Thyroid gland (tissue), 4 donors: ENCODE results near the gene PPP4C. TPM values are rescaled to one million over a fixed set of nuclear protein-coding genes. Genes with fewer than 3 reads are reported as not detected.
A peak's percentile ranks its signal among the peaks of the same experiment; 100 is the strongest.

ENCODE experiments used
- DNase-seq, 2 donors: peaks; one replicate each; pipeline ENCODE4 v3.0.0-alpha.2; 2019
- H3K27ac ChIP-seq, 3 donors: fragments of 200-600 bp; sonication (generic); 1 replicate in 2 of 3; 2 replicates in 1 of 3; pipeline ENCODE4 v1.5.1; 2016 to 2019; ENCODE audit warnings: mild to moderate bottlenecking in 1 of 3, moderate library complexity in 1 of 3
- H3K27me3 ChIP-seq: fragments of 200-600 bp; sonication (generic); one replicate; pipeline ENCODE4 v1.5.1; 2019
- H3K36me3 ChIP-seq, 2 donors: fragments of 200-600 bp; sonication (generic); one replicate each; pipeline ENCODE4 v1.5.1; 2016 to 2019
- H3K4me1 ChIP-seq, 2 donors: fragments of 200-600 bp; sonication (generic); one replicate each; pipeline ENCODE4 v1.5.1; 2017 to 2019
- H3K4me3 ChIP-seq, 3 donors: fragments of 200-600 bp; sonication (generic); replicated peaks in 1 of 3; 1 replicate in 2 of 3; 2 replicates in 1 of 3; pipeline ENCODE4 v1.5.1; 2016; ENCODE audit warnings: mild to moderate bottlenecking in 1 of 3
- H3K9me3 ChIP-seq: fragments of 200-600 bp; sonication (generic); one replicate; pipeline ENCODE4 v1.5.1; 2017
- CTCF ChIP-seq, 6 experiments: fragments of 200-600 bp in 3 of 6; fragments of 450-650 bp in 3 of 6; sonication (generic) in 3 of 6; IDR thresholded peaks; one replicate each; pipeline ENCODE4 v1.5.1; 2016 to 2019; ENCODE audit warnings: antibody characterized with exemption in 6 of 6, mild to moderate bottlenecking in 2 of 6, inconsistent platforms in 1 of 6, moderate library complexity in 1 of 6
- POLR2A ChIP-seq, 2 donors: fragments of 450-650 bp; IDR thresholded peaks; one replicate each; pipeline ENCODE4 v1.6.1; 2017; ENCODE audit warnings: antibody characterized with exemption in 2 of 2, mild to moderate bottlenecking in 2 of 2, moderate library complexity in 1 of 2
- WGBS, 2 donors: methylation state at CpG; one replicate each; pipeline ENCODE4 v1.1.5; 2017; 5-methylcytosine and 5-hydroxymethylcytosine counted together
- intact Hi-C: fragments of 100-400 bp; cut with DNase I; formaldehyde crosslinking; loops from one replicate; pipeline ENCODE4 v1.15.1; 2023
- total RNA-seq, 4 donors: library from RNA; depleted of rRNA; stranded (reverse); fragments of >200 nt; gene quantifications; one replicate each; pipeline ENCODE4 v1.2.3, GENCODE V29; 2016

PPP4C gene
- total RNA-seq, 4 donors from 2014 or later = 43.6 to 59.9 (median 50.8) TPM

GRCh38 chr16:30127993-30128392, 52.2 kb downstream of the PPP4C start:
- Histone ChIP-seq H3K9me3 (no peaks in the 10 kb centered on the region), H3K27me3 (no peaks in the 10 kb centered on the region), H3K36me3 (no peaks in the 10 kb centered on the region), H3K4me3 (no peak overlapping the region), H3K4me1 (peaks cover 16 to 30% of the 10 kb centered on the region in 2 donors), H3K27ac (no peak overlapping the region)
- TF ChIP-seq CTCF (IDR thresholded peaks at IDR 0.05) (no peak), POLR2A (IDR thresholded peaks at IDR 0.05) (no peak)
- no peak for DNase-seq
- intact Hi-C loops = no loop called here
- WGBS, 2 donors = 81 to 96% methylated on average over 1 of the region's 1 CpG

GRCh38 chr16:30131869-30132475, 56.2 kb downstream of the PPP4C start:
- Histone ChIP-seq H3K4me1 (peaks cover 4 to 22% of the 10 kb centered on the region in 2 donors), H3K4me3 (no peak overlapping the region), H3K27ac (peak overlapping the region in 1 of 3 donors; percentile 73), H3K36me3 (no peaks in the 10 kb centered on the region), H3K27me3 (no peaks in the 10 kb centered on the region), H3K9me3 (no peaks in the 10 kb centered on the region)
- intact Hi-C loops = no loop called here
- 31 to 43% methylated on average over 4 of the region's 4 CpGs for WGBS, 2 donors
- peak; percentile 80 for DNase-seq
- no peak for TF ChIP-seq CTCF (IDR thresholded peaks at IDR 0.05)
- TF ChIP-seq POLR2A (IDR thresholded peaks at IDR 0.05) = no peak

- WGBS, 2 donors = 65 to 68% methylated on average over 3 of the region's 3 CpGs
- no peaks in the 10 kb centered on the region for H3K9me3 ChIP-seq
- H3K27me3 ChIP-seq = no peaks in the 10 kb centered on the region
- H3K36me3 ChIP-seq = no peaks in the 10 kb centered on the region
- H3K4me3 ChIP-seq = no peak overlapping the region
- no peak for TF ChIP-seq POLR2A (IDR thresholded peaks at IDR 0.05)
- no peak for TF ChIP-seq CTCF (IDR thresholded peaks at IDR 0.05)
- intact Hi-C loops = no loop called here
- H3K27ac ChIP-seq = peak overlapping the region in 1 of 3 donors; percentile 58
- DNase-seq = no peak
- peaks cover 4 to 22% of the 10 kb centered on the region in 2 donors for H3K4me1 ChIP-seq
Measured at GRCh38 chr16:30132591-30132990, 56.8 kb downstream of the PPP4C start.

Other genes with a start within 250 kb of the PPP4C start
- gene CDIPT, start 212.8 kb upstream of the PPP4C start, total RNA-seq = 100 to 1,000 TPM in 2 of 4 donors, 10 to 100 TPM in 2; 79.3 to 122 (median 99.3) TPM
- gene SEZ6L2, start 176.4 kb upstream of the PPP4C start, total RNA-seq = 1 to 10 TPM in 2 of 4 donors, under 1 TPM in 2; 0.33 to 1.5 (median 0.79) TPM
- not detected for gene ASPHD1, start 175.5 kb upstream of the PPP4C start, total RNA-seq
- 10 to 100 TPM in 3 of 4 donors, 1 to 10 TPM in 1; 9.8 to 27.5 (median 15.5) TPM for gene KCTD13, start 149.8 kb upstream of the PPP4C start, total RNA-seq
- 100 to 1,000 TPM in 3 of 4 donors, 10 to 100 TPM in 1; 93.2 to 140 (median 135) TPM for gene TMEM219, start 113.9 kb upstream of the PPP4C start, total RNA-seq
- 10 to 100 TPM; 48.8 to 62.6 (median 55.2) TPM for gene TAOK2, start 102.1 kb upstream of the PPP4C start, total RNA-seq
- gene HIRIP3, start 80.4 kb upstream of the PPP4C start, total RNA-seq = 10 to 100 TPM; 10.7 to 23.1 (median 18.4) TPM
- gene INO80E, start 79.8 kb upstream of the PPP4C start, total RNA-seq = 100 to 1,000 TPM in 3 of 4 donors, 10 to 100 TPM in 1; 45.9 to 165 (median 142) TPM
- 1 to 10 TPM in 1 of 4 donors, under 1 TPM in 2, not detected in 1; 0.22 to 1.2 (median 0.94) TPM for gene DOC2A, start 65.0 kb upstream of the PPP4C start, total RNA-seq
- not detected for gene C16orf92, start 52.8 kb upstream of the PPP4C start, total RNA-seq
- gene TLCD3B, start 44.7 kb upstream of the PPP4C start, total RNA-seq = under 1 TPM in 2 of 4 donors, not detected in 2; 0.54 to 0.79 TPM
- 1,000 to 10,000 TPM in 3 of 4 donors, 100 to 1,000 TPM in 1; 752 to 2,025 (median 1,174) TPM for gene ALDOA, start 10.2 kb upstream of the PPP4C start, total RNA-seq
- gene TBX6, start 15.9 kb downstream of the PPP4C start, total RNA-seq = 1 to 10 TPM; 1.6 to 3.3 (median 2.4) TPM
- 100 to 1,000 TPM in 1 of 4 donors, 10 to 100 TPM in 3; 32.4 to 372 (median 68.0) TPM for gene YPEL3, start 20.2 kb downstream of the PPP4C start, total RNA-seq
- gene GDPD3, start 37.5 kb downstream of the PPP4C start, total RNA-seq = 1 to 10 TPM in 2 of 4 donors, under 1 TPM in 1, not detected in 1; 0.68 to 1.6 (median 1.2) TPM
- gene MAPK3, start 47.2 kb downstream of the PPP4C start, total RNA-seq = 10 to 100 TPM; 31.5 to 90.6 (median 51.5) TPM
- gene CORO1A, start 107.6 kb downstream of the PPP4C start, total RNA-seq = 10 to 100 TPM in 3 of 4 donors, 1 to 10 TPM in 1; 7.3 to 14.8 (median 11.2) TPM
- gene BOLA2B, start 117.7 kb downstream of the PPP4C start, total RNA-seq = 100 to 1,000 TPM in 2 of 4 donors, 1 to 10 TPM in 2; 2.1 to 150 (median 67.4) TPM
- gene SLX1A, start 117.9 kb downstream of the PPP4C start, total RNA-seq = 10 to 100 TPM; 26.2 to 73.3 (median 63.7) TPM
- gene SULT1A3, start 123.3 kb downstream of the PPP4C start, total RNA-seq = 10 to 100 TPM in 2 of 4 donors, 1 to 10 TPM in 2; 8.9 to 13.8 (median 9.8) TPM
- 1 to 10 TPM; 2.1 to 3.0 (median 2.3) TPM for gene NPIPB13, start 172.5 kb downstream of the PPP4C start, total RNA-seq